Measurements from ENCODE around the gene TRHDE.

DNA sequence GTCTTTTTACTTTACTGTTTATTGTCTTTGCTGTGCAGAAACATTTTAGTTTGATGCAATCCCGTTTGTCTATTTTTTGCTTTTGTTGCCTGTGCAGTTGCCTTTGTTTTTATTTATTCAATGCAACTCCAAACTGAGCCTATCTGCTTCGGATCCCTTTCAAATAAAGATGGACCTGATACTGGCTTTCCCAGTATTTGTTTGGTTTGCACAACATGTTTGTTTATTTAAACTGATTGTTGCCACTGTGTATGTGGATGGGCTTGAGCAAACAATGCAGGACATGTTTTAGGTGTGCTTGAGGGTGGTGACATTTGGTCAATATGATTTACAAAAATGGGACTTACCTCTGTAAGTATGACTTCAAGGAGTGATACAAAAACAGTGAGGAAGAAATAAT, 6.7 kb downstream of the TRHDE start:
- TF ChIP-seq, protein P1, sequence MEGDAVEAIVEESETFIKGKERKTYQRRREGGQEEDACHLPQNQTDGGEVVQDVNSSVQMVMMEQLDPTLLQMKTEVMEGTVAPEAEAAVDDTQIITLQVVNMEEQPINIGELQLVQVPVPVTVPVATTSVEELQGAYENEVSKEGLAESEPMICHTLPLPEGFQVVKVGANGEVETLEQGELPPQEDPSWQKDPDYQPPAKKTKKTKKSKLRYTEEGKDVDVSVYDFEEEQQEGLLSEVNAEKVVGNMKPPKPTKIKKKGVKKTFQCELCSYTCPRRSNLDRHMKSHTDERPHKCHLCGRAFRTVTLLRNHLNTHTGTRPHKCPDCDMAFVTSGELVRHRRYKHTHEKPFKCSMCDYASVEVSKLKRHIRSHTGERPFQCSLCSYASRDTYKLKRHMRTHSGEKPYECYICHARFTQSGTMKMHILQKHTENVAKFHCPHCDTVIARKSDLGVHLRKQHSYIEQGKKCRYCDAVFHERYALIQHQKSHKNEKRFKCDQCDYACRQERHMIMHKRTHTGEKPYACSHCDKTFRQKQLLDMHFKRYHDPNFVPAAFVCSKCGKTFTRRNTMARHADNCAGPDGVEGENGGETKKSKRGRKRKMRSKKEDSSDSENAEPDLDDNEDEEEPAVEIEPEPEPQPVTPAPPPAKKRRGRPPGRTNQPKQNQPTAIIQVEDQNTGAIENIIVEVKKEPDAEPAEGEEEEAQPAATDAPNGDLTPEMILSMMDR (conservative IDR thresholded peaks at IDR 0.05), result no peak
- TF ChIP-seq EZH2 (IDR thresholded peaks at IDR 0.05; ENCODE audit: low read depth), result no peak

All from PC-9 (cell line).